C4-2B (cell line): ENCODE measurements around the gene CUX1.

Experiments
- H3K27ac ChIP-seq: fragments of 450-650 bp; 2 replicates; pipeline ENCODE4 v1.5.1; 2017
- ZFX ChIP-seq: fragments of 450-650 bp; IDR thresholded peaks from 2 replicates; pipeline ENCODE4 v1.6.1; 2017
- TF ChIP-seq, protein P1 (sequence below): fragments of 450-650 bp; conservative IDR thresholded peaks from 2 replicates; pipeline ENCODE4 v1.5.1; 2017; ENCODE audit warnings: mild to moderate bottlenecking

The CUX1 gene

GRCh38 chr7:102190776-102191350 lies 373.4 kb downstream of the CUX1 start:
- TF ChIP-seq, protein P1, sequence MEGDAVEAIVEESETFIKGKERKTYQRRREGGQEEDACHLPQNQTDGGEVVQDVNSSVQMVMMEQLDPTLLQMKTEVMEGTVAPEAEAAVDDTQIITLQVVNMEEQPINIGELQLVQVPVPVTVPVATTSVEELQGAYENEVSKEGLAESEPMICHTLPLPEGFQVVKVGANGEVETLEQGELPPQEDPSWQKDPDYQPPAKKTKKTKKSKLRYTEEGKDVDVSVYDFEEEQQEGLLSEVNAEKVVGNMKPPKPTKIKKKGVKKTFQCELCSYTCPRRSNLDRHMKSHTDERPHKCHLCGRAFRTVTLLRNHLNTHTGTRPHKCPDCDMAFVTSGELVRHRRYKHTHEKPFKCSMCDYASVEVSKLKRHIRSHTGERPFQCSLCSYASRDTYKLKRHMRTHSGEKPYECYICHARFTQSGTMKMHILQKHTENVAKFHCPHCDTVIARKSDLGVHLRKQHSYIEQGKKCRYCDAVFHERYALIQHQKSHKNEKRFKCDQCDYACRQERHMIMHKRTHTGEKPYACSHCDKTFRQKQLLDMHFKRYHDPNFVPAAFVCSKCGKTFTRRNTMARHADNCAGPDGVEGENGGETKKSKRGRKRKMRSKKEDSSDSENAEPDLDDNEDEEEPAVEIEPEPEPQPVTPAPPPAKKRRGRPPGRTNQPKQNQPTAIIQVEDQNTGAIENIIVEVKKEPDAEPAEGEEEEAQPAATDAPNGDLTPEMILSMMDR: no peak
- no peak for TF ChIP-seq ZFX
- H3K27ac ChIP-seq: no peak overlapping the region

DNA sequence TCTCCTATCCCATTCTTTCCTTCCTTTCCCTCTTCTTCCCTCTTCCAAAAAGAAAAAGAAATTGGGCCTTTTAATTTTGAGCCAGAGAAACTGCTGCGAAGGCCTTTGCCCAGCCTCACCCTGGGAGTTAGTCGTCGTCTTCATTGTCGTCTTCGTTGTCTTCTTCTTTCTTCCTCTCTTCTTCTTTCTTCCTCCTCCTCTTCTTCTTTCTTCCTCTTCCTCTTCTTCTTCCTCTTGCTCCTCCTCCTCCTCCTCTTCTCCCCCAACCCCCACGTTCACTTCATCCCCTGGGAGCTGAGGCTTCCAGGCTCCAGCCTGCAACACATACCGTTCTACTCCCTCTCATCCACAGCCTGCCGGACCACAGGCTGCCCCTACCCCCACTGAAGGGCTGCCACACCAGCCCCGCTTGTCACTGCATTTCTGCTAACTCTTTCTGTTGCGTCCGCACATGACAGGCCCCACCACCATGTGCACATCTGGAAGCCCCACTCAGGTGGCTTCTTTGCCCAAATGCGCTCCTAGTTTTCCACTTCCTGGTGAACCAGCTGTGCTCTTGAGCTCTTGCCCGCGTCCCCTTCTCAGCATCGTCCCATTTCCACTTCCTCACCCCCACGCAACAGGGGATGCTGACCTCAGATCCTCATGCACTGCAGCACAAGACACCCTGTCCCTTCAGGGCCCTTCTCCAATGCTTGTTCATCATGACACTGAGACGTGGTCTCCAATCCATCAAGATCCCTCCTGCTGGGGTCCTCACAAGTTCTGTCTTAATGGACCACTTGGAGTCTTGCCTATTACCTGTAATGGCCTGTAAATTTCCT lies 374.3 kb downstream of the CUX1 start:
- TF ChIP-seq, protein P1: no peak
- TF ChIP-seq ZFX: no peak
- no peak overlapping the region for H3K27ac ChIP-seq

DNA sequence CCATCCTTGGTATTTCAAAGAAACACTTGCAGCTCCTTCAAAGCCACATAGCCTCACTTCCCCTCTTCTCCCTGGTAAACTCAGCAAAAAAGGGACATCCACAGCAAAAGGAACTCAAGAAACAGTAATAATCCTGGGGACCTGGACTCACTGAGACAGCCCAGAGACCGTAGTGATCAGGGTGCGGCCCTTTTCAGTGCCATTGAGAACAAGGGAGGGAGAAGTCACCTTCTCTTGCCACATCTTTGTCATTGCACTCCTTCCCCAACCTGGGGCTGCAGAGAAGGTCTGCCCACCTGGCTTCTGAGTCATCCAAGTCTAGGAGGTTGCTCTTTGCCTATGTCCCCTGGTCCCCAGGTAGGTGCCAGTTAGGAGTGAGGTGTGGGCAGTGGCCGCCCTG lies 375.4 kb downstream of the CUX1 start:
- H3K27ac ChIP-seq: no peak overlapping the region
- TF ChIP-seq ZFX: no peak
- TF ChIP-seq, protein P1: no peak

DNA sequence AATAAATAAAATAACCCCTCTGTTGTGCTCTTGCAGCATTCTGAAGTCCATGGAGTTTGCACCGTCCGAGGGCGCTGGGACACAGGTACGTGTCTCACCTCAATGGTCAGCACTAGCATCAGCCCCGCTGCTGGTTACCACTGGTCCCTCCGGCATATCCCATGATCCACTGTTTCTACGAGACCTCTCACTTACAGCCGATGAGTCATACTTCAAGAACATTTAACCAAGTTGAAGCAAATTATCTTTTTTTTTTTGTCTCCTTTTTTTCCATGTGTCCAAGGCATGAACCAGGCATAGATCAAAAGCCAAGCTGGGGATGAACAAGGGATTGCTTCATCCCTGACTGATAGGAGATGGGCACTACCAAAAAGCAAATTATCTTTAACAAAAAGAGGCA lies 376.4 kb downstream of the CUX1 start:
- no peak overlapping the region for H3K27ac ChIP-seq
- TF ChIP-seq, protein P1: no peak
- no peak for TF ChIP-seq ZFX

DNA sequence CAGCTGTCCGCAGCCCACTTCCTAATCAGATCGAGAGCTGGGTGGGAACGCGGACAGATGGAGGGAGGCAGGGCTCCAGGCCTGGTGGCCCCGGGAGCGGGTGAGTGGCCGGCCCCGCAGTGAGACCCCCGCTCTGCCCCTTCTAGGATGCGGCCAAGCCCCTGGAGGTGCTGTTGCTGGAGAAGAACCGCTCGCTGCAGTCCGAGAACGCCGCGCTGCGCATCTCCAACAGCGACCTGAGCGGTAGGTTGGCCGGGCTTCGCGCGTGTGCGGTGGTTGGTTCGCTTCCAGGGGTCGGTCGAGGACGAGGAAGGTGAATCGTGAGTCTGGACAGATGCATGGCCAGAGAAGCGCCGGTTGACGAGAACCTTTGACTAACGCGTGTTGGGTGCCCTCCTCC lies 377.9 kb downstream of the CUX1 start:
- H3K27ac ChIP-seq: no peak overlapping the region
- no peak for TF ChIP-seq ZFX
- TF ChIP-seq, protein P1: no peak

DNA sequence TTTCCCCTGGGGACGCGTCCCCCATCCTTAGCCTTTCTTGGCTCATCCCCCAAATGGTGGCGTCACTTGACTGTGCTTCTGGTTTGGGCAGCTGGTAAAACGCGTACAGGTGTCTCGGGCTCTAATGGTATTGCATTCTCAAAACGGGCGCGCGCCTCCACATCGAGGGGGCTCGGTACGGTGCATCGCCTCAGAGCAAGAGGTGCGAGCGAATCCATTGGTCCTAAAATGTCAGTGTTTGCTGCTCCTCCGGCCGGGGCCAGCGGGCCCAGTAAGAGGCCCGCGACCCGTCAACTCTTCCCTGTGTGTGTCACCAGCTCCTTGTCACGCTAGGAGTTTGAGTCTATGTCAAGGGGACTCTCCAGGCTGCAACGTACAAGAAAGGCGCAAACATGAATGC lies 378.6 kb downstream of the CUX1 start:
- TF ChIP-seq, protein P1: no peak
- H3K27ac ChIP-seq: no peak overlapping the region

- no peak overlapping the region for H3K27ac ChIP-seq
- TF ChIP-seq ZFX: no peak
- TF ChIP-seq, protein P1: no peak
Observed at GRCh38 chr7:102197161-102197560, 379.7 kb downstream of the CUX1 start.
